SK-N-SH treated with all-trans-retinoic acid at 6 μM for 48 hours (cell line): ENCODE data around the gene ZNF254.

ENCODE experiments used
- TOX ChIP-seq: fragments of 250-450 bp; sonication (Bioruptor Pico); IDR thresholded peaks from 2 replicates; pipeline ENCODE4 v1.8.0; 2021; ENCODE audit warnings: mild to moderate bottlenecking, moderate library complexity, borderline replicate concordance
- TF ChIP-seq, protein P1 (sequence below): fragments of 250-450 bp; sonication (Bioruptor Pico); IDR thresholded peaks from 2 replicates; pipeline ENCODE4 v1.5.0; 2020; ENCODE audit warnings: mild to moderate bottlenecking, moderate library complexity
- TF ChIP-seq, protein P2 (sequence below): fragments of 250-450 bp; sonication (Bioruptor Pico); IDR thresholded peaks from 2 replicates; pipeline ENCODE4 v1.8.0; 2020; ENCODE audit warnings: mild to moderate bottlenecking, moderate library complexity, borderline replicate concordance

DNA sequence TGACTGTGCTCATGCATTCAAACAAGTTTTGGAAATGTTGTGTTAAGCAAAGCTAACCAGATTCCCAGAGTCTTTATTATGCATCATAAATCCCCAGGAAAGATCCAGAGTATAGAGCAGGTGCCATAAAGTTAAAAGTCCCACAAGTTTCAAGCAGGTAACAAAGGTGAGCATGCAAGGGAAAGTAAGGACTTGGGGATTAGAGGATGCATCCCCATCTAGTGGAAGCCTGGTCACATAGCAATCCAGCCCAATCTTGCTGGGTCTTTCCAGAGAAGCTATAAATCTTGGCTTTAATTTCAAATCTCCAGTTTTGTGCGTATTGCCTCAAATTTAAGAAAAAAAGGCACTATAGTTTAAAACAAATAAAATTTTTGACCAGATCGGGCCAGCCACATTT is 72.7 kb downstream of the ZNF254 start:
- TF ChIP-seq, protein P1, sequence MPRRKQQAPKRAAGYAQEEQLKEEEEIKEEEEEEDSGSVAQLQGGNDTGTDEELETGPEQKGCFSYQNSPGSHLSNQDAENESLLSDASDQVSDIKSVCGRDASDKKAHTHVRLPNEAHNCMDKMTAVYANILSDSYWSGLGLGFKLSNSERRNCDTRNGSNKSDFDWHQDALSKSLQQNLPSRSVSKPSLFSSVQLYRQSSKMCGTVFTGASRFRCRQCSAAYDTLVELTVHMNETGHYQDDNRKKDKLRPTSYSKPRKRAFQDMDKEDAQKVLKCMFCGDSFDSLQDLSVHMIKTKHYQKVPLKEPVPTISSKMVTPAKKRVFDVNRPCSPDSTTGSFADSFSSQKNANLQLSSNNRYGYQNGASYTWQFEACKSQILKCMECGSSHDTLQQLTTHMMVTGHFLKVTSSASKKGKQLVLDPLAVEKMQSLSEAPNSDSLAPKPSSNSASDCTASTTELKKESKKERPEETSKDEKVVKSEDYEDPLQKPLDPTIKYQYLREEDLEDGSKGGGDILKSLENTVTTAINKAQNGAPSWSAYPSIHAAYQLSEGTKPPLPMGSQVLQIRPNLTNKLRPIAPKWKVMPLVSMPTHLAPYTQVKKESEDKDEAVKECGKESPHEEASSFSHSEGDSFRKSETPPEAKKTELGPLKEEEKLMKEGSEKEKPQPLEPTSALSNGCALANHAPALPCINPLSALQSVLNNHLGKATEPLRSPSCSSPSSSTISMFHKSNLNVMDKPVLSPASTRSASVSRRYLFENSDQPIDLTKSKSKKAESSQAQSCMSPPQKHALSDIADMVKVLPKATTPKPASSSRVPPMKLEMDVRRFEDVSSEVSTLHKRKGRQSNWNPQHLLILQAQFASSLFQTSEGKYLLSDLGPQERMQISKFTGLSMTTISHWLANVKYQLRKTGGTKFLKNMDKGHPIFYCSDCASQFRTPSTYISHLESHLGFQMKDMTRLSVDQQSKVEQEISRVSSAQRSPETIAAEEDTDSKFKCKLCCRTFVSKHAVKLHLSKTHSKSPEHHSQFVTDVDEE: no peak
- no peak for TF ChIP-seq TOX (CRISPR knock-in tag)
- TF ChIP-seq, protein P2, sequence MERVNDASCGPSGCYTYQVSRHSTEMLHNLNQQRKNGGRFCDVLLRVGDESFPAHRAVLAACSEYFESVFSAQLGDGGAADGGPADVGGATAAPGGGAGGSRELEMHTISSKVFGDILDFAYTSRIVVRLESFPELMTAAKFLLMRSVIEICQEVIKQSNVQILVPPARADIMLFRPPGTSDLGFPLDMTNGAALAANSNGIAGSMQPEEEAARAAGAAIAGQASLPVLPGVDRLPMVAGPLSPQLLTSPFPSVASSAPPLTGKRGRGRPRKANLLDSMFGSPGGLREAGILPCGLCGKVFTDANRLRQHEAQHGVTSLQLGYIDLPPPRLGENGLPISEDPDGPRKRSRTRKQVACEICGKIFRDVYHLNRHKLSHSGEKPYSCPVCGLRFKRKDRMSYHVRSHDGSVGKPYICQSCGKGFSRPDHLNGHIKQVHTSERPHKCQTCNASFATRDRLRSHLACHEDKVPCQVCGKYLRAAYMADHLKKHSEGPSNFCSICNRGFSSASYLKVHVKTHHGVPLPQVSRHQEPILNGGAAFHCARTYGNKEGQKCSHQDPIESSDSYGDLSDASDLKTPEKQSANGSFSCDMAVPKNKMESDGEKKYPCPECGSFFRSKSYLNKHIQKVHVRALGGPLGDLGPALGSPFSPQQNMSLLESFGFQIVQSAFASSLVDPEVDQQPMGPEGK (CRISPR knock-in tag): no peak
